ENCODE measurements around the gene MAPK8. TPM values are rescaled to one million over a fixed set of nuclear protein-coding genes. Genes with fewer than 3 reads are reported as not detected.

The MAPK8 gene
- total and polyA plus RNA-seq, 12 donors, result 7.6 to 103 (median 31.9) TPM

DNA sequence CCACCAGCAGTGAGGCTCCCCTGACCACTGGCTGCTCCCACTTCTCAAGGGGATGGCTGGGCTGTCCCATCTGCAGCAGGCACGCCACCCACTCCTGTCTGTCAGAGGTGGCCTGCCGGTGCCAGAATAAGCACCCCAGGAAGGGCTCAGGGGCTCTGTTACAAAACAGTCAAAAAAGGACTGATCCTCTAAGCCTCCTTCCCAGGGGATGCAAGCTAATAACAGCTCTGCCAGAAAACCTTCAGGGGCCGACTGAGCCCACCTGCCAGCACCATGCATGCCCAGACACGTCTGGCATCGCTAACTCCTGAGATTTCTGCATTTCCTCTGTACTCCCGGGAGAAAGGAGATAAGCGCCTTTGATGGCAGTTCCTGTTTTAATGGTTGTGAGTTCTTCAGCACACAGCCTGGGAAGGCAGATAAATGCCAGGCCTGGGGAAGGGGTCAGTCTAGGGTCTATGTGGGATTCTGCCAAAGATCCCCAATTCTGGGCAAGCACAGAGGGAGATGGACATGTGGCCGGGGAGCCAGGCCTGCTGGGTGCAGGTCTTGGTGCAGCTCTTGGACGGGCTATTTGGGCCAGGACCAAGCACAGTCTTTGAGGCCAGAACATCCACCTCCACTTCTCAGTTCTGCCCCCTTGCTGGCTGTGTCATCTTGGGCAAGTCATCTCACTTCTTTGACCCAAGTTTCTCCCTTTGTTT lies 170.0 kb downstream of the MAPK8 start:
- no peak for TF ChIP-seq POLR2A (IDR thresholded peaks at IDR 0.05)
- TF ChIP-seq, protein P1, sequence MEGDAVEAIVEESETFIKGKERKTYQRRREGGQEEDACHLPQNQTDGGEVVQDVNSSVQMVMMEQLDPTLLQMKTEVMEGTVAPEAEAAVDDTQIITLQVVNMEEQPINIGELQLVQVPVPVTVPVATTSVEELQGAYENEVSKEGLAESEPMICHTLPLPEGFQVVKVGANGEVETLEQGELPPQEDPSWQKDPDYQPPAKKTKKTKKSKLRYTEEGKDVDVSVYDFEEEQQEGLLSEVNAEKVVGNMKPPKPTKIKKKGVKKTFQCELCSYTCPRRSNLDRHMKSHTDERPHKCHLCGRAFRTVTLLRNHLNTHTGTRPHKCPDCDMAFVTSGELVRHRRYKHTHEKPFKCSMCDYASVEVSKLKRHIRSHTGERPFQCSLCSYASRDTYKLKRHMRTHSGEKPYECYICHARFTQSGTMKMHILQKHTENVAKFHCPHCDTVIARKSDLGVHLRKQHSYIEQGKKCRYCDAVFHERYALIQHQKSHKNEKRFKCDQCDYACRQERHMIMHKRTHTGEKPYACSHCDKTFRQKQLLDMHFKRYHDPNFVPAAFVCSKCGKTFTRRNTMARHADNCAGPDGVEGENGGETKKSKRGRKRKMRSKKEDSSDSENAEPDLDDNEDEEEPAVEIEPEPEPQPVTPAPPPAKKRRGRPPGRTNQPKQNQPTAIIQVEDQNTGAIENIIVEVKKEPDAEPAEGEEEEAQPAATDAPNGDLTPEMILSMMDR (IDR thresholded peaks at IDR 0.05), result no peak
- Histone ChIP-seq H3K27me3 (peaks cover 3% of the 10 kb centered on the region), H3K9me3 (replicated peaks in 1 of 3) (no peaks in the 10 kb centered on the region), H3K4me1 (replicated peaks in 1 of 2) (no peaks in the 10 kb centered on the region), H3K36me3 (replicated peaks in 1 of 2) (no peaks in the 10 kb centered on the region), H3K27ac (no peak overlapping the region), H3K4me3 (no peak overlapping the region)
- 61 to 76% (median 69%) methylated on average over 4 to 9 of the region's 9 CpGs for WGBS, 4 donors
- intact Hi-C loops (cut with DNase I), result no loop called here
- peak in 2 of 7 donors; percentile 8 to 27 for DNase-seq

DNA sequence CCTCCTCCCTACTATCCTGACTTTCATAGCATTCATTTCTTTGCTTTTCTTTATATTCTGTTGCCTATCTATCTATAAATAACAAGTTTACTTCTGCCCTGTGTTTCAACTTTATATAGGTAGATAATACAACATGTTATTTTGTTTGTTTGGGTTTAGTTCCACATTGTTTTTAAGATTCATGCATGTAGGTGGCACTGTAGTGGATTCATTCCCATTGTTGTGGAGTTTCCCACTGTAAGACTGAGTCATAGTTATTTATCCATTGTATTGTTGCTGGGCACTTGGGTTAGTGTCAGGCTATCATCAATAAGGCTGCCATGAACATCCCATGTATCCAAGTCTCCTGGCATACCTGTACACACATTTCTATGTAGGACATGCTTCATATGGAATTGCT lies 170.7 kb downstream of the MAPK8 start:
- H3K27ac ChIP-seq, result no peak overlapping the region
- no peaks in the 10 kb centered on the region for H3K36me3 ChIP-seq (replicated peaks in 1 of 2)
- H3K4me1 ChIP-seq (replicated peaks in 1 of 2), result no peaks in the 10 kb centered on the region
- peaks cover 3% of the 10 kb centered on the region for H3K27me3 ChIP-seq
- H3K4me3 ChIP-seq, result no peak overlapping the region
- no peaks in the 10 kb centered on the region for H3K9me3 ChIP-seq (replicated peaks in 1 of 3)
- TF ChIP-seq, protein P1 (IDR thresholded peaks at IDR 0.05), result no peak
- no peak for TF ChIP-seq POLR2A (IDR thresholded peaks at IDR 0.05)
- peak in 1 of 7 donors; percentile 21 for DNase-seq
- intact Hi-C loops (cut with DNase I), result no loop called here

DNA sequence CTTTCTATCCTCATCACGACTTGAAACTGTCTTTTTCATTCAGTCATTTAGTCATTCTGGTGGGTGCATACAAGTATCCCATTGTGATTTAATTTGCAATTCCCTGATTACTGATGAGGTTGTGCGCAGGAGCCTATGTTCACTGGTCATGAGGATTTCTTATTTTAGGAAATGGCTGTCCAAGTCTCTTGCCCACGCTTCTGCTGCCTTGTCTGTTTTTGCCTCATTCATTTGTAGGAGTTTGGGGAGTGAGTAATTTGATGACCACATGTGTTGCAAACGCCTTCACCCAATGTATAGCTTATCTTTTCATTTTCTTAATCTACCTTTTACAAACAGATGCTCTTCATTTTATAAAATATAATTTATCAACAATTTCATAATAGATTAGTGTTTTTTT lies 171.1 kb downstream of the MAPK8 start:
- intact Hi-C loops (cut with DNase I), result no loop called here
- Histone ChIP-seq H3K27me3 (peaks cover 3% of the 10 kb centered on the region), H3K4me3 (no peak overlapping the region), H3K4me1 (replicated peaks in 1 of 2) (no peaks in the 10 kb centered on the region), H3K36me3 (replicated peaks in 1 of 2) (no peaks in the 10 kb centered on the region), H3K27ac (no peak overlapping the region), H3K9me3 (replicated peaks in 1 of 3) (no peaks in the 10 kb centered on the region)
- DNase-seq, result no peak
- TF ChIP-seq, protein P1 (IDR thresholded peaks at IDR 0.05), result no peak
- no peak for TF ChIP-seq POLR2A (IDR thresholded peaks at IDR 0.05)
- 80 to 91% (median 84%) methylated on average over 4 of the region's 4 CpGs for WGBS, 4 donors

DNA sequence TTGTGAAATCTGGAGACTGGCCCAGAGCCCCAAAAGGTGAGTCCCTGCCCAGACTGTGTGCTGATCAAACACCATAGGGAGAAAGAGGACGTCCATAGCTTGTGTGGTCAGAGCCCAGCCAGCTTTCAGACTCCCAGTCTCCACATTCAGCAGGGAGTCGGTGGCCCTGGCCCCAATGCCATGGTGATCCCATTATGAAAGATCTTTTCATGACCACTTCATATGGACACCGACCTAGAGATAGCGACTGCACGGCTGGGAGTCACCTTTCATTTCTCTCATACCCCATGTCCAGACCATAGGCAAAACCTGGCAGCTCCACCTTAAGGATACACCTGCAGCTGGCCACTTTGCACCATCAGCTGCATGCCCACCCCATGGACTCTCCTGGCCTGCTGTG lies 172.0 kb downstream of the MAPK8 start:
- WGBS, 4 donors, result 87 to 97% (median 93%) methylated on average over 5 of the region's 5 CpGs
- DNase-seq, result peak in 2 of 7 donors; percentile 3 to 39
- Histone ChIP-seq H3K9me3 (replicated peaks in 1 of 3) (no peaks in the 10 kb centered on the region), H3K36me3 (replicated peaks in 1 of 2) (no peaks in the 10 kb centered on the region), H3K27ac (no peak overlapping the region), H3K4me3 (no peak overlapping the region), H3K4me1 (replicated peaks in 1 of 2) (no peaks in the 10 kb centered on the region), H3K27me3 (peaks cover 3% of the 10 kb centered on the region)
- TF ChIP-seq, protein P1 (IDR thresholded peaks at IDR 0.05), result no peak
- intact Hi-C loops (cut with DNase I), result no loop called here
